IMR-90 (cell line): ENCODE data around the gene ITPRID1. TPM values are rescaled to one million over a fixed set of nuclear protein-coding genes. Genes with fewer than 3 reads are reported as not detected.

Source experiments
- ATAC-seq: fragments of 200-7000 bp; cut with Tn5 transposase; 2 replicates; pipeline ENCODE4 v1.9.1; 2020; ENCODE audit warnings: low read depth, mild to moderate bottlenecking, moderate library complexity
- BruUV-seq: library from RNA; stranded (reverse); fragments of 400-500 nt; replicated peaks from 2 replicates; lab custom pipeline; 2021; lab: Mats Ljungman, UMichigan
- CTCF ChIA-PET: fragments of 300-600 bp; formaldehyde crosslinking; extraction: SDS; loops from one replicate; lab custom pipeline; 2021; ENCODE audit warnings: antibody characterized with exemption; lab: Yijun Ruan, JAX
- POLR2A ChIA-PET: fragments of 300-600 bp; sonication (Branson Sonifier 250); formaldehyde crosslinking; loops from one replicate; lab custom pipeline; 2022; ENCODE audit warnings: antibody characterized with exemption; ENCODE audit not compliant: unreplicated experiment; lab: Charles Lee
- DNase-seq: peaks from one replicate; pipeline ENCODE4 v3.0.0; 2013
- H2AFZ ChIP-seq: replicated peaks from 2 replicates; pipeline ENCODE3; 2013; ENCODE audit warnings: low read length, mild to moderate bottlenecking; ENCODE audit not compliant: poor library complexity
- H2AK5ac ChIP-seq: 2 replicates; pipeline ENCODE4 v1.6.1; 2013; ENCODE audit warnings: low read depth, low read length, inconsistent platforms
- H2AK9ac ChIP-seq: replicated peaks from 2 replicates; pipeline ENCODE3; 2013; ENCODE audit warnings: mild to moderate bottlenecking, low read depth, low read length, moderate library complexity; ENCODE audit not compliant: poor library complexity
- H2BK120ac ChIP-seq: 2 replicates; pipeline ENCODE4 v1.6.1; 2013; ENCODE audit warnings: low read depth, low read length, inconsistent platforms
- H2BK15ac ChIP-seq: 3 replicates; pipeline ENCODE4 v1.6.1; 2013; ENCODE audit warnings: low read depth, low read length, inconsistent platforms
- H2BK20ac ChIP-seq: 2 replicates; pipeline ENCODE4 v1.6.1; 2013; ENCODE audit warnings: low read depth, mild to moderate bottlenecking, inconsistent platforms, low read length, moderate library complexity
- H2BK5ac ChIP-seq: 2 replicates; pipeline ENCODE4 v1.6.1; 2013; ENCODE audit warnings: mild to moderate bottlenecking, low read depth, low read length, inconsistent platforms; ENCODE audit not compliant: poor library complexity, severe bottlenecking
- H3K14ac ChIP-seq: replicated peaks from 2 replicates; pipeline ENCODE4 v1.6.1; 2013; ENCODE audit warnings: low read depth, low read length, inconsistent platforms
- H3K18ac ChIP-seq: 2 replicates; pipeline ENCODE4 v1.6.1; 2013; ENCODE audit warnings: low read depth, low read length, control low read depth
- H3K23ac ChIP-seq: 2 replicates; pipeline ENCODE4 v1.6.1; 2013; ENCODE audit warnings: low read depth, low read length, inconsistent platforms
- H3K27ac ChIP-seq: 2 replicates; pipeline ENCODE4 v1.5.1; 2013; ENCODE audit warnings: mild to moderate bottlenecking, control low read depth, low read length; ENCODE audit not compliant: insufficient read depth
- H3K27me3 ChIP-seq: 2 replicates; pipeline ENCODE4 v1.6.1; 2013; ENCODE audit warnings: low read length; ENCODE audit not compliant: control insufficient read depth, insufficient read depth
- H3K36me3 ChIP-seq: 2 replicates; pipeline ENCODE4 v1.6.1; 2013; ENCODE audit warnings: low read length, mixed read lengths; ENCODE audit not compliant: control insufficient read depth, insufficient read depth
- H3K4ac ChIP-seq: 2 replicates; pipeline ENCODE4 v1.6.1; 2013; ENCODE audit warnings: low read depth, low read length, inconsistent platforms
- H3K4me1 ChIP-seq: 2 replicates; pipeline ENCODE4 v1.6.1; 2013; ENCODE audit warnings: low read length, mixed read lengths; ENCODE audit not compliant: control insufficient read depth, insufficient read depth
- H3K4me2 ChIP-seq: 2 replicates; pipeline ENCODE4 v1.6.1; 2013; ENCODE audit warnings: low read depth, mild to moderate bottlenecking, control low read depth, low read length, moderate library complexity
- H3K4me3 ChIP-seq: 2 replicates; pipeline ENCODE4 v1.5.1; 2013; ENCODE audit warnings: low read depth, mild to moderate bottlenecking, control low read depth, low read length, moderate library complexity; ENCODE audit not compliant: insufficient read depth
- H3K56ac ChIP-seq: 2 replicates; pipeline ENCODE4 v1.6.1; 2013; ENCODE audit warnings: low read length, inconsistent platforms; ENCODE audit not compliant: insufficient read depth; ENCODE audit errors: extremely low read depth
- H3K79me1 ChIP-seq, 2 experiments: 2 replicates each; pipeline ENCODE4 v1.6.1; 2013; ENCODE audit warnings: low read length in 2 of 2, inconsistent platforms in 1 of 2, low read depth in 1 of 2
- H3K9ac ChIP-seq: 2 replicates; pipeline ENCODE4 v1.6.1; 2013; ENCODE audit warnings: low read depth, low read length, control low read depth
- H3K9me1 ChIP-seq: 2 replicates; pipeline ENCODE4 v1.6.1; 2013; ENCODE audit warnings: low read length, inconsistent platforms; ENCODE audit not compliant: insufficient read depth
- H3K9me3 ChIP-seq: 2 replicates; pipeline ENCODE4 v1.6.1; 2013; ENCODE audit warnings: low read length; ENCODE audit not compliant: control insufficient read depth, insufficient read depth
- H4K20me1 ChIP-seq: 2 replicates; pipeline ENCODE4 v1.6.1; 2013; ENCODE audit warnings: low read length, inconsistent platforms; ENCODE audit not compliant: insufficient read depth
- H4K5ac ChIP-seq: 2 replicates; pipeline ENCODE4 v1.6.1; 2013; ENCODE audit warnings: mild to moderate bottlenecking, low read depth, low read length, control low read depth
- H4K8ac ChIP-seq, 2 experiments: 2 replicates each; pipeline ENCODE4 v1.6.1; 2013; ENCODE audit warnings: low read depth in 2 of 2, low read length in 2 of 2, control low read depth in 1 of 2, inconsistent platforms in 1 of 2
- H4K91ac ChIP-seq: 2 replicates; pipeline ENCODE4 v1.6.1; 2013; ENCODE audit warnings: low read depth, low read length, inconsistent platforms; ENCODE audit not compliant: insufficient read depth
- BHLHE40 ChIP-seq: fragments of 150-350 bp; IDR thresholded peaks from 2 replicates; pipeline ENCODE4 v1.6.1; 2016; ENCODE audit warnings: mild to moderate bottlenecking, low read depth, low read length
- CEBPB ChIP-seq: IDR thresholded peaks from 2 replicates; pipeline ENCODE4 v1.6.1; 2012; ENCODE audit warnings: low read depth, low read length, improper control_type of control experiment
- CHD1 ChIP-seq: IDR thresholded peaks from 2 replicates; pipeline ENCODE4 v1.6.1; 2012; ENCODE audit warnings: low read depth, low read length, improper control_type of control experiment
- CTCF ChIP-seq: conservative IDR thresholded peaks from 2 replicates; pipeline ENCODE4 v1.5.1; 2012; ENCODE audit warnings: mild to moderate bottlenecking, low read depth, low read length, improper control_type of control experiment
- MAFK ChIP-seq: IDR thresholded peaks from 2 replicates; pipeline ENCODE4 v1.6.1; 2012; ENCODE audit warnings: low read depth, low read length, improper control_type of control experiment
- MXI1 ChIP-seq: IDR thresholded peaks from 2 replicates; pipeline ENCODE4 v1.6.1; 2012; ENCODE audit warnings: low read depth, mild to moderate bottlenecking, low read length, moderate library complexity, borderline replicate concordance
- POLR2A ChIP-seq: IDR thresholded peaks from 2 replicates; pipeline ENCODE4 v1.6.1; 2012; ENCODE audit warnings: mild to moderate bottlenecking, low read depth, low read length
- RAD21 ChIP-seq: IDR thresholded peaks from 2 replicates; pipeline ENCODE4 v1.6.1; 2012; ENCODE audit warnings: low read length, improper control_type of control experiment
- RCOR1 ChIP-seq: IDR thresholded peaks from 2 replicates; pipeline ENCODE4 v1.6.1; 2012; ENCODE audit warnings: mild to moderate bottlenecking, low read length, improper control_type of control experiment; ENCODE audit not compliant: insufficient replicate concordance
- RFX5 ChIP-seq: IDR thresholded peaks from 2 replicates; pipeline ENCODE4 v1.8.0; 2012; ENCODE audit warnings: low read depth, mild to moderate bottlenecking, low read length, moderate library complexity
- USF2 ChIP-seq: fragments of 150-350 bp; IDR thresholded peaks from 2 replicates; pipeline ENCODE4 v1.6.1; 2017; ENCODE audit warnings: mild to moderate bottlenecking, antibody characterized with exemption, low read length, low read depth
- WGBS, 2 experiments: methylation state at CpG; one replicate each; pipeline versions ENCODE4 v1.1.5 to v1.1.7; 2013; ENCODE audit warnings: missing lambda C conversion rate in 2 of 2; ENCODE audit not compliant: insufficient read length in 1 of 2; ENCODE audit errors: extremely low coverage in 2 of 2; 5-methylcytosine and 5-hydroxymethylcytosine counted together
- dilution Hi-C: fragments of 300-500 bp; cut with HindIII; formaldehyde crosslinking; loops from one replicate; pipeline ENCODE4 v1.14.3; 2018; ENCODE audit warnings: low sequenced_read_pairs; ENCODE audit not compliant: unreplicated experiment
- in situ Hi-C: fragments of 300-500 bp; cut with MboI; formaldehyde crosslinking; loops from 3 replicates; pipeline ENCODE4 v1.14.3; 2019; ENCODE audit warnings: low sequenced_read_pairs, inconsistent platforms, mixed read lengths
- intact Hi-C: fragments of 100-400 bp; cut with micrococcal nuclease; formaldehyde crosslinking; loops from 2 replicates; pipeline ENCODE4 v1.10.0; 2022
- polyA plus RNA-seq, 3 experiments: library from polyadenylated mRNA; depleted of rRNA; stranded (reverse); fragments of >200 nt; gene quantifications; 2 replicates each; pipeline ENCODE4 v1.2.3, GENCODE V29; 2012; ENCODE audit warnings: low replicate concordance in 1 of 3
- total RNA-seq: library from RNA; depleted of rRNA; stranded (reverse); fragments of >200 nt; gene quantifications from 2 replicates; pipeline ENCODE4 v1.2.3, GENCODE V29; 2012
- TF ChIP-seq, protein P1 (sequence below): fragments of 150-350 bp; IDR thresholded peaks from 2 replicates; pipeline ENCODE4 v1.6.1; 2016; ENCODE audit warnings: low read depth, mild to moderate bottlenecking, low read length, moderate library complexity, borderline replicate concordance

The ITPRID1 gene
- total and polyA plus RNA-seq, 2 of the 4 experiments (the other 2 are of a cell fraction): not detected

GRCh38 chr7:31478018-31478417 lies 35.9 kb upstream of the ITPRID1 start:
- Histone ChIP-seq H3K4me3 (no peak overlapping the region), H2BK15ac (no peak overlapping the region), H3K9me3 (no peaks in the 10 kb centered on the region), H2AK5ac (no peak overlapping the region), H4K8ac (no peak overlapping the region), H2BK5ac (no peak overlapping the region), H3K4me2 (no peak overlapping the region), H2BK20ac (no peak overlapping the region), H3K23ac (no peak overlapping the region), H3K9ac (no peak overlapping the region), H4K20me1 (no peaks in the 10 kb centered on the region), H3K18ac (no peak overlapping the region), H4K5ac (no peak overlapping the region), H3K4ac (no peak overlapping the region), H3K4me1 (no peaks in the 10 kb centered on the region), H3K79me1 (no peaks in the 10 kb centered on the region), H3K36me3 (no peaks in the 10 kb centered on the region), H3K14ac (no peak overlapping the region), H3K56ac (no peak overlapping the region), H2AK9ac (no peak overlapping the region), H3K9me1 (no peaks in the 10 kb centered on the region), H2BK120ac (no peak overlapping the region), H4K91ac (no peak overlapping the region), H3K27ac (no peak overlapping the region), H3K27me3 (no peaks in the 10 kb centered on the region), H2AFZ (no peak overlapping the region)
- dilution Hi-C loops: no loop called here
- POLR2A ChIA-PET: no interaction called here
- DNase-seq: no peak
- no TSS peak for BruUV-seq
- ATAC-seq: no peak
- no CpG with 5 or more reads among the region's 3 CpGs for WGBS, 2 experiments
- intact Hi-C loops: no loop called here
- CTCF ChIA-PET: no interaction called here
- in situ Hi-C loops: no loop called here
- TF ChIP-seq USF2 (no peak), POLR2A (no peak), RCOR1 (no peak), MAFK (no peak), CTCF (no peak), MXI1 (no peak), CHD1 (no peak), CEBPB (no peak), RAD21 (no peak), RFX5 (no peak), BHLHE40 (no peak)
- TF ChIP-seq, protein P1, sequence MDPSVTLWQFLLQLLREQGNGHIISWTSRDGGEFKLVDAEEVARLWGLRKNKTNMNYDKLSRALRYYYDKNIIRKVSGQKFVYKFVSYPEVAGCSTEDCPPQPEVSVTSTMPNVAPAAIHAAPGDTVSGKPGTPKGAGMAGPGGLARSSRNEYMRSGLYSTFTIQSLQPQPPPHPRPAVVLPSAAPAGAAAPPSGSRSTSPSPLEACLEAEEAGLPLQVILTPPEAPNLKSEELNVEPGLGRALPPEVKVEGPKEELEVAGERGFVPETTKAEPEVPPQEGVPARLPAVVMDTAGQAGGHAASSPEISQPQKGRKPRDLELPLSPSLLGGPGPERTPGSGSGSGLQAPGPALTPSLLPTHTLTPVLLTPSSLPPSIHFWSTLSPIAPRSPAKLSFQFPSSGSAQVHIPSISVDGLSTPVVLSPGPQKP: no peak
